ENCODE measurements around the gene B3GAT1.

Gene B3GAT1

DNA sequence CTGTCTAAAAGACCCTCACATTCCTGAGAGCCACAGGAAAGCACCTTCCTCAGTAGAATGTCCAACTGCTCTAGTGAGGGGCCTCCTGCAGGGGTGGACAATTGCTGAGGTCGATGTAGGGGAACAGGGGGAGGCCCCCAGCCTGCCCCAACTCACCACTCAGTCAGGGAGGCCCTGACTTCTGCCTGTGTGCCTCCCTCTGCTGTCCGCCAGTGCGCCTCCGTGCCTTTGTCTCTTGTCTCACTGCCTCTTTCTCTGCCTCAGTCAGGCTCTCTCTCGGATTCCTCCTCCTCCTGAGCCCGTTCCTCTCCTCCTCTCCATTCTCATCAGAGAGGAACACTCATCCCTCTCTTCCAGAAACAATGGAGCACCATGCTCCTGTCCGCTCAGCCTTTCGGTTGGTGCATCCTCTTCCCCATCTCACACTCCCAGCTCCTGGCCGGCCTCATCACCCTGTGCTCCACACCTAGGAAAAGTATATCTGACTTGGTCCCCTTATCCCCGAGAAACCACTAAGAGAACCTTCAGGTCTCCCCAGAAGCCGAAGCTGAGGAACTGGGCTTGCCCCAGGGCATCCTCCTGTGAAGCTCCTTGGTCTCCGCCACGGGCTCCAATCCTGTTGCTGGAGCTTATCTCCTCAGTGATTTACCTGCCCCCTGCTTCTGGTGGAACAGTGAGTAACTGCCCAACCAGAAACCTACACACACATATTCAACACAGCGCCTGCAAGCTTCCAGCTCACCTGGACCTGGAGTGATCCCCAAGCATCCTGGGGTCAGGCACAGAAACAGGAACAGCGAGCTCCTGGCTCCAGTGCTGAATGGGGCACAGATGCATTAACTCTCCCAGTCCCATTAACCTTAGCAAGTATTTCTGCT lies 2.3 kb downstream of the B3GAT1 start:
- DNase-seq (ENCODE audit: low read depth): no peak

DNA sequence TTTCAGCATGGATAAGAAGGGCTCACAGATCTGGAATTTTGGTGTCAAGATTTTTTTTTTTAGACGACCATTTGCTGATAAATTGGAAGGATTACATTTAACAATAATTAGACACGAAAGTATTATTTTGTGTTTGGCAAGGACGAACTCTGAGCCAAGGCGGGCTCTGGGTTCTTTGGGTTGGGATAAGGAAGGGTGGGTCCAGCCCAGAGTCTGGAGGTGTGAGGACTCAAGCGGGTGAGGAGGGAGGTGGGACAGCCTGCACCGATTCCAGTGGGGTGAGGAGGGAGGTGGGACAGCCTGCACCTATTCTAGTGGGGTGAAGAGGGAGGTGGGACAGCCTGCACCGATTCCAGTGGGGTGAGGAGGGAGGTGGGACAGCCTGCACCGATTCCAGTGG lies 4.1 kb downstream of the B3GAT1 start:
- DNase-seq (ENCODE audit: low read depth): no peak

DNA sequence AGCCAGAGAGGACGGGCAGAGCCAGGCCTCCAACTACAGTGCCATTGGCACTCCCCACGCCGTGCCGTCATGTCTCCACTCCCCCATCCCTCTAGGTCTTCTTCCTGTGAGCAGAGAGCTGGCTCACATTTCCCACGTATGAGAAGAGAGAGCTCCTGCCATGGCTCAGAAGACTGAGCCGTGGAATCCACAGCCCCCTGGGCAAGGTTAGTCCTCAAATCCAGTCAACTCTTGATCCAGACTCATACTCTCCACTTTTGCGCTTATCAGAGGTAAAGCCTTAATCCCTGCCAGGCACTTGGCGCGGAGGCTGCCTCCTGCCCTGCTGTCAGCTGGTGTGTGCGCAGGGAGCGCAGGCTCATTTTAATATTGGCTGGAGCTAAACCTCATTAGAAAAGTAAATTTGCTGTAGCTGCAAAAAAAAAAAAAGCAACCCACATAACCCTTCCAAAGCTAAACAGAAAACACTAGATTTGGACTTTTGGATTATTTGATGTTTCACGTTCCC lies 4.7 kb downstream of the B3GAT1 start:
- no peak for DNase-seq (ENCODE audit: low read depth)

DNA sequence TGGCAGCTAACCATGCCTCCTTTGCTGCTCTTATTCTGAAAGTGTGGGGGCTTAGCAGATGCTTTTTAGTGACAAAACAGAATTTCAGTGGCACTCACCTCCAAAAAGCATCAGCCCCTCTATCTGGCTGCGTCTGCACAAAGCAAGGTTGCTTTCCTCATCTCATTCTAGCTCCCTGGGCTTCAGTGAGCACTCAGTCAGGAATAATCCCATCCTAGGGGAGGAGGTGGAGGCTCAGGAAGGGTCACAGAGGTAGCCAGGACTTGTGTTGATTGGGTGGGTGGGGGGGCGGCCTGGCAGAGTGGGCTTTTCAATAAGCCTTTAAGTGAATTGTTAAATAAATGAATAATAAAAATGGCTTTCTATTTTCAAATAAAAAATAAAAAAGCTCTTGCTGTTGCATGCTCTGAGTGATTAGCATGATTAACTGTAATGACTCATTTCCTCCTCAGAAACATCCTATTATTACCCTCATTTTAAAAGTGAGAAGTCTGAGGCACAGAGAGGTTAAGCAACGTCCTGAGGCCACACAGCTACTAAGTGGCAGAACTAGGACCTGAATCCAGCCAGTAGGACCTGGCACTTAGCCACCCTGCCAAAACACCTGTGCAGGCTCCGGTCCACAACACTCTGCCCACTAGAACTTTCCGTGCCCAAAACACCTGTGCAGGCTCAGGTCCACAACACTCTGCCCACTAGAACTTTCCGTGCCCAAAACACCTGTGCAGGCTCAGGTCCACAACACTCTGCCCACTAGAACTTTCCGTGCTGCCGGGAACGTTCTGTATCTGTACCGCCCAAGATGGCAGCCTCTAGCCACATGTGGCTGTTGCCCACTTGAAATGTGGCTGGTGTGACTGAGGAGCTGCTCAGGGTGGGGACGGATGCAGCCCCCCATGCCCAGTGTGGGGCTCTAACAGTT lies 5.5 kb downstream of the B3GAT1 start:
- DNase-seq (ENCODE audit: low read depth): no peak

DNA sequence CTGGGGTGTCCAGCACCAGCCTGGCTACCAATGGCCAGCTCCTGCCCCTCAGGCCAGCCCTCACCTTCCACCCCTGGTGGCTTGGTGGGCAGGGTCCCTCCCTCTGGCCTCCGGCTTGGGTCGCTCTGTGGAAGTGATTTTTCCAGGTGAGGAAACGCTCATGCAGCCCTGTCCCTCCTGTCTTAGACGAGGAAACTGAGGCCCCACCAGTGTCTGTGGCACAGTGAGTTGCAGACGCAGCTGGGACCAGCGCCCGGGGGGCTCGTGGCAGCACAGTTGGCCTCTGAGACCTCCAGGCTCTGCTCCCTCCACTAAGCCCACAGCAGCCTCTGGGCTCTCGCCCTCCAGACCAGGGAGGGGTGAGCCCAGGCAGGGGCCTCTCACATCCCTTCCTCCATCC lies 6.2 kb downstream of the B3GAT1 start:
- DNase-seq (ENCODE audit: low read depth): no peak

DNA sequence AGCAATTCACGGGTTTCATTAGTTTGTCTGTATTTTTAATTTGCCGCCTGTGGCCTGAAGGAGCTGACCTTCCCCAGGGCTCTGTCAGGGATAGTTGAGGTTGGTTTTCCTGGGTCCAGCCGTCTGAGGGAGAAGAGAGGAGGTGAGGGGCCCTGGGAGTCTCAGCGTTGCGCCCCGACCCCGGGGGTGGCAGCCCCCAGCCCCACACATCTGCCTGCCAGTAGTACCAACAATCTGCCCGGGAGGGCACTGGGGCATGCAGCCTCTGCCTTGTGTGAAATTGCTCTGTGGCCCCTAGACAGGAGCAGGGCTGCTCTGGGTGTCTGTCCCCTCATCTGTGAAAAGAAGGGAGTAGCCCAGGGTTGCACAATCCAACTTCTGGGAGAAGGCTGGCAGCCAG lies 6.6 kb downstream of the B3GAT1 start:
- DNase-seq (ENCODE audit: low read depth): no peak

DNA sequence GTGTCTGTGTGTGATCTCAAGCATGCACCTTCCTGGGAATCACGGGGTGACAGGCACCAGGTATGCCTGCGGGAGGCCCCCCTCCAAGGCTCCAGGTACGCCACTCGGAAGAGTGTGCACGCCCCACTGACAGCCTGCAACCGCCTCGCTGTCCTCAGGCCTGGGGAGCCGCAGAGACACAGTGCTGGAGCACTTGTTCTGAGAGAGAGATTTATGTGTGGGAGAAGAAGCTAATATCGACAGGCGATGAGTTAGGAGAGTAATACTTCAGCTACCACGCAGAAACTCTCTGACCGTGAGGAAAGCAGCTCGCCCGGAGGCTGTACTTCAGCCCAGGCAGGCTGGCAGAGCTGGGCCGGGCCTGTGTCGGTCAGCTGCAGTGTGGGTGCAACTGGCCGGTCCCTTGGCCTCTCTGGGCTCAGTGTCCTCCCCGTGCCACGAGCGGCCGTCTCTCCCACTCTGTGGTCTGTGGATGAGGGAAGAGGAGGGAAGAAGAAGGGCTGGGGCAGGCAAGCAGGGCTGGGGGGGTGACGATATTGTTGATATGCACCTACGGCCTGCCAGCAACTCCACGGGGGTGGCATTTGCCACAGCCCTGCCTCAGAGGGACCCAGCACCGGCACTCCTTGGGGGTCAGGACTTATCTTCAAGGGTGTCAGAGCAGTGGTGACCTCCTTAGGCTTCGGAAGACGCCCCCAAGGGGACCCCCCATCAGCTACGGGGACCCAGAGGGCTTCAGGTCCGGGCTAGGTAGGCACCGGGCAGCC lies 7.3 kb downstream of the B3GAT1 start:
- DNase-seq (ENCODE audit: low read depth): no peak

DNA sequence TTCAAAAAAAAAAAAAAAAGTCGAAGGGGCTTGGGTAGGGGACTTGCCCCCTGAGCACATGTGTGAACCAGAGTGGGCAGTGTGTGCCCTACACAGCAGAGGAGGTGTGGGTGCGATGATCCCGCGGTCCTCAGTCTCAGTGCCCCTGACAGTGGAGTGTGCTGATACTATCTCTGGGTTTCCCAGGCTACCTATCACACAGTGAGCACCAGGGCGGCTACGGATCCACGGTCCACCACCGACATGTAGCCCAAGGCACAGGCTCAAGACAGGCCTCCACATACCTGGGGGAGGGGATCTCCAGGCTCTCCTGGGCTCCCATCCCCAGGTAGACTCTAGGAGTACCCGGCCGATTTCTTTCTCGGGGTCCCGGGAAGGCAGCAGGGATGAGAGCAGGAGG lies 9.1 kb downstream of the B3GAT1 start:
- DNase-seq (ENCODE audit: low read depth): no peak

DNA sequence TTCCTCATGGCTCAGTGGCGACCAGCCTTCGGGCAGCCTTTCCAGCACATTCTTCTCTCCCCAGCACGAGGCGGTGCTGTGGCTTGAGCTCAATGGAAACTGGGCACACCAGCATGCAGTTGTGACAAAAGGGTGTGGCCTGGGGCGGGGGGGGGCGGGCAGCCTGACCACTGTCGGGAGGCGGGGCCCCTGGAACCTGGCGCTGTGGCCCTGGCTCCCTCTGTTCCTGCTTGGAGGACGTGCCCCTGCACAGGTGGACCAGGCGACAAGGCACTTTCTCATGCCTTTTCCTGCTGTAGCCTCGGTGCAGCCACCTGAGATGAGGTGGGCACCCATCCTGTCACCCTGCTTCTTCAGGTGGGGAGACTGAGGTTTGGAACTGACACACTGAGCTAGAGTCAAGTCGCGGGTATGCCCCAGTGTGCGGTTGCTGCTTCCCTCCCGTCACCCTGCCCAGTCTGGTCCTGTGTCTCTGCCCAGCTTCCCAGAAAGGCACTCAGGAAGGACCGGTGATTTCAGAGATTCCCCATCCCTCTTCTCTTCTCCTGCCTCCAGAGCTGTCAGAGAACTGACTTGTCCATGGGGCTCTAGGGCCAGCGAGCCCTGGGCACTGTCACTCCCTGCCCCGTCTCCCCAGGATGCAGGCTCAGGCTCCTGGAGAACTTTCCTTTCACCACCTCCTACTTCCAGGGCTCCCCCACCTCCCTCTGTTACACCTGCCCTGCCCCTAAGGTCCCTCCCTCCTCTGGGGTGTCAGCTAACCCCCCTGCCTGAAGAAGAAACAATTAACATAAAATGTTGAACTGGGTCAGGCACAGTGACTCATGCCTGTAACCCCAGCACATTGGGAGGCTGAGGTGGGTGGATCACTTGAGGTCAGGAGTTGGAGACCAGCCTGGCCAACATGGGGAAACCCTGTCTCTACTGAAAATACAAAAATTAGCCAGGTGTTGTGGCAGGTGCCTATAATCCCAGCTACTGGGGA lies 9.9 kb downstream of the B3GAT1 start:
- no peak for DNase-seq (ENCODE audit: low read depth)

DNA sequence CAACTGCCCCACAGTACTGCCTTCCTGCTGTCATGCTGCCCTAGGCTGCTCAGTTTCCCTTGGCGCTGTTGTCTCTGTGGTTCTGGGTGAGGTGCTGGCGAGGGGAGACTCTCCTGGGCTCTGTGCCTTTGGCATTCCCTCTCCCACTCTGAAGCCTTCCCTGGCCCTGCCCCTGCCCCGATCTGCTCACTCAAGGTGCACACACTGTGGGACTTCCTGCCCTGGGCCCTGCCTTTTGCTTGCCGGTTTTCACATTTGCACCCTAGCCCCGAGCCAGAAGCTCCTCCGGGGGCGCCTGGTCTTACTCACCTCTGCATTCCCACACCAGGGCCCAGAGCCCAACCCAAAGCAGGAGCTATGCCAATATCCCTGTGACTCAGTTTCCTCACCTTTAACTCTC lies 12.0 kb downstream of the B3GAT1 start:
- DNase-seq (ENCODE audit: low read depth): no peak

DNA sequence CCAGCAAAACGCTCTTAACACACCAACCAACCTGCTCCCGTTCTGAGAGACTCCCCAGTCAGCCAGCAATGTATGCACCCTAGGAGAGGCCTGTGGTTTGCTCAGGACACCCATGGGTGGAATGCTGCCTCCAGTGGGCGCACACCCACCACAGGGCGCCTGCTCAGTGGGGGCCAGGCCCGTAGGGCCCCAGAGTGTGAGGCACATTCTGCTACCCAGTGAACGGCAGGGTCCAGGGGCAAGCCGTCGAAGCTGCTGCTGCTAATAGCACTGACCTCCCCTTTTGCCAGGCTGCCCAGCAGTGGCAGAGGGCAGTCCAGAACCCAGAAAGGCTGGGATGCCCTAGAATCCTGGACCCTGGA lies 12.8 kb downstream of the B3GAT1 start:
- no peak for DNase-seq (ENCODE audit: low read depth)

DNA sequence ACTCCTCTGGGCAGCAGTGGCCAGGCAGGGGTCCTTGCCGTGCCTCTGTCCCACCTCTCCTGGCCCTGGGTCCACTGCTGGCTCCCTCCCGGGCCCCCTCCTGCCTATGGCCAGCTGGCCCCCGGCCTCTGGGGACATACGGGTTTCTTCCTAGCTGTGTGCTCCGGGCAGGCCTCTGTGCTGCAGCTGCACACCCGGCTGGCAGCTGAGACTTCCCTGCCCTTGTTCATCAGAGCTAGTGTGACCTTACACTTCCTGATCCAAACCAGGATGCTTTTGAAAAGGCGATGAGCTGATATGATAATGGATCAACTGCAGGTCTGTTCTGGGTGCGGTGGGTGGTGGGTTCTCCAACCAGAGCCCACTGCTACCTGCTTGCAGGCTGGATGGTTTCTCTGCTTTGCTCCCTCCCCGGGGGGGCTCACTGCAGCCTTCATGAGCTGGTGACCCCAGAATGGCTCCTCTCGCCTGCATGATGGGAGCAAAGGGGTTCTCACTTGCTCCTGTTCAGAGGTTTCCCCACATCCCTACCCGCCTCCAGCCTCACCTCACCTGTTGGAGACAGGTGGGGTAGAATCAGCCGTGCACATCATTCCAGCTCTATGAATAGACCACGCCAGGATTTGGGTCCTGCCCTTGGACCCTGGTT lies 13.3 kb downstream of the B3GAT1 start:
- DNase-seq (ENCODE audit: low read depth): no peak

DNA sequence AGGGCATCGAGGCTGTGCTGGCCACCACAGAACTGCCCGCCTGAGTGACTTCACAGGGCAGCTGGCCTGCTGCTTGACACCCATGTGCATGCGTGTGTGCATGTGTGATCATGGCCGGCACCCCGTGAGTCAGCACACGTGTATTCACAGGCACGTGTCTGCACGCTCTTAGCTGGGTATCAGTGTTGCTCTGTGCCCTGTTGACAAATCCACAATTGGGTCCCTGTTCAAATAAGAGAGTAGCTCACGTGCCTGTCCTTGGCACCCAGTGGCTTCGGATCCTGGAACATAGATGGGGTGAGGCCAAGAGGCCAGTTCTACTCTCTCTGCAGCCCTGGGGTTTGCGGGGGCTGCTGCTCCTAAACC lies 14.0 kb downstream of the B3GAT1 start:
- DNase-seq (ENCODE audit: low read depth): no peak

DNA sequence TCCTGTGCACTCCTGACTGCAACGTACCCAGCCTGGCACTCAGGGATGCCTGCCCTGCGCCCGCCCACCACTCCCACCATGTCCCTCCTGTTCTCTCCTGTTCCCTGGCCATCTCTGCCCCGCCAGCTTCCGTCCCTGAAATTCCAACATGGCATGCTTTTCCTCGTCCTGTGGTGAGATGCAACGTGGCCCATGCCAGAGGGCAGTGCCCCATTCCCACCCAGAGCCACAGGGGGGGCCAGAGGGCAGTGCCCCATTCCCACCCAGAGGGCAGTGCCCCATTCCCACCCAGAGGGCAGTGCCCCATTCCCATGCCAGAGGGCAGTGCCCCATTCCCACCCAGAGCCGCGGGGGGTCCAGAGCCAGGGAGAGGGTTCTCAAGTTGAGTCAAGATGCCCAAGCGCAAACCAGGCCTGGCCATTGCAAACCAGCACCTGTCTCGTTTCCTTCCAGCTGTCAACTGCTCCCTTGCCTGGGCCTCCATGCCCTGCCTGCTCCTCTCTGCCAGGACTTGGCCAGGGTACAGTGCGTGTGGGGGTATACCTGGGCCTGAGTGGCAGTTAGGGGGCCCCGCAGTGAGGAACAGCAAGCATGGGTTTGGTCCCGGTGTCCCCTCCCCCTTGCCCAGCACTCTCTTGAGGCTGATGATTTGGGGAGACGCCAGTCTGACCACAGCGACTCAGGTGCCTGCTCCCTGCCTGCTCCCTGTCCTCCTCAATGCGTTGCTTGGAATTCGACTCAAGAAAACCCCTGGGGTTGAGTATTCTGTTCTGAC lies 14.6 kb downstream of the B3GAT1 start:
- DNase-seq (ENCODE audit: low read depth): no peak

DNA sequence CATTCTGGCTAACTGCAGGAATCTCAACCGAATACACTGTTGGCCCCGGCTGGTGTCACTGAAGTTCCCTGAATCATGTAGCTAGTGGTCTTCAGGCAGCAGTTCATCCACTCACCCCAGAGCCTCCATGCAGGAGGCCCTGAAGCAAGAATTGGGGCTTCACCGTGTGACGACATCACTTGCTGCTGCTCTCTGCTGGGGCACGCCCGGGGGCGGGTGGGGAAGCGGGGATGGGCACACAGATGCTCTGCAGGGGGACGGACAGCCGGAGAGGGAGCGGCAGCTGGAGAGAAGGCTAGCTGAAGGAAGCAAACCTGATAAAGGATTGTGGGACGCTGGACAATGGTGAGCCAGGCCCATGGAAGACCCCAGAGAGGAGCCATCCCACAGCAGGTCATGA lies 17.0 kb downstream of the B3GAT1 start:
- no peak for DNase-seq (ENCODE audit: low read depth)

DNA sequence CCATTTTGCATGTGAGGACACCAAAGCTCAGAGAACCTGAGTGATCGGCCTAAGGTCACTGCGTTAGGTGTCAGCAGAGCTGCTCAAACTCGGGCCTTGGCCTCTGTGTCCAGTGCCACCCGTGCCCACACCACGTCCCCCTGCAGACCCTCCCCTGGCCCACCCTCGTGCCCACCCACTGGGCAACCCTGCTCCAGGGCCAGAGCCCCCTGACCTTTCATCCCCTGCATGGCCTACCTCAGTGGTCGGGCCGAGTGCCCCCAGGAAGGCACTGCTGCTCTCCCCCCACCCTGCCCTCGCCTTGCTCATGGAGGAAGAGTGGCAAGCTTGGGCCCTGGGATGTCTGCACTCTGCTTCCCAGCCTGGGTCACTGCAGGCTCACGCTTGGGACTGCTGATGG lies 17.7 kb downstream of the B3GAT1 start:
- DNase-seq (ENCODE audit: low read depth): no peak

DNA sequence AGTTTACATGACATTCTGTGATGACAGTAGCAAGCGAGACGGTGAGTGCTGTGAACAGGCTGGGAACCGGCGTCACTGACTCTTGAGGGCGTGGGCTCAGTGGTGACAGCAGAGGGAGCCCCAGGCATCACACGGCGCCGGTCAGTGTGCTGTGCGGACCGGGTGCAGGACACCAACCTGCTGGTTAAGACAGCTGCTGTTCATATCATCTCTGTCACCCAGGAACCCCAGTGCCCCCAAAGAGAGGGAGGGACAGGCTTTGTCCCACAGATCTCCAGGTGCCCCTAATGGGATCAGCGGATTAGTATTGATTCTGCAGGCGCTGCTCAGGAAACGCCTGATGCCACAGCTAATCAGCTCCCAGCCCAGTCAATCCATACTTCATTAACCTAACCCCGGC lies 18.4 kb downstream of the B3GAT1 start:
- DNase-seq (ENCODE audit: low read depth): no peak

DNA sequence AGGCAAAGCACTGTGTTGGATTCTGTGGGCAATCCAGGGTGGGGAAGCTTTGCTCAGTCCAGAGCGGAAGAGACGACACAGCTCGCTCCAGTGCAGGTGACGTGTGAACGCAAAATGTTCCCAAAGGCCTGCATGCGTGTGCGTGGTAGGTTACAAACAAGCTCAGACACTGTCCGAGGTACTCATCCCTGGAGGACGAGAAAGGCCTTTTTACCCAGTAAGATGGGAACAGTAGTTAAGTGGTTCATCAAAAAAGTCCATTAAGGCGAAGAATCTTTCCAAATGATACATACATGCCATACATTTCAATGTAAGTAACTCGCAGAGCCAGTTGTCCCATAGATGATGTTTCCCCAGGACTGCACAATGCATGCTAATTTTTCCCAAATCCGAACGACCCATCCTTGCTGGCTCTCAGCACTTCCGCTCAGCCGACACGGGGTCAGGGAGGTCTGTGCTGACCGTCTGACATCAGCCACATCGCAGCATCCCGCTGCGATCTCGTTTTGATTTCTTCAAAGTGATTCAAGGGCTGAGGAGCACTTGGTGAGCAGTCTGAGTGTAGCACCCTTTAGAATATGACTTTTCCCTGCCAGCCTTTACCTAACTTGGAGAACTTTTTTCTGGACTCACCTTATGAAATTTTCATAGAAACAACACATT lies 19.0 kb downstream of the B3GAT1 start:
- DNase-seq (ENCODE audit: low read depth): no peak

DNA sequence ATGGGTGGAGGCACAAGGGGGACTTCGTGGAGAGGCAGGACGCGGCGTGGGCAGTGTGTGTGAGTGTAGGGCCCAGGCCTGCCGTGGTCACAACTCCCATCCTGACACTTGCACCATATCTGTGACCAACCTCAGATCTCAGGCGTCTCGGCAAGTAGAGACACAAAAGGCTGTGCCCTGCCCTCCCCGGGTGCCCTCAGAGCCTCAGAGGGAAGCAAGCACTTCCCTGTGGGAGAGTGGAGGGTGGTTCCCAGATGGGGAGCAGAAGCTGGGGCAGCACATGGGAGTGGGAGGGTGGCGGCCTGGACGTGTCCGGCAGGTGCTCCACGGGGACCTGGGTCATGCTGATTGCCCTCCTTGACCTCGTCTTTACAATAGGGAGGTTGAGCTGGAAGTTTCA lies 20.4 kb downstream of the B3GAT1 start:
- DNase-seq (ENCODE audit: low read depth): no peak
